Stimulated activated CD8-positive, alpha-beta memory T cell treated with anti-CD3 and anti-CD28 coated beads, Interleukin-7, amount 100 ng/mL, for 1 hour (primary cell): Measurements from ENCODE around the gene JARID2.

Experiments
- DNase-seq, 2 donors: peaks; one replicate each; pipeline ENCODE4 v3.0.0-alpha.2; 2020; ENCODE audit warnings: low read depth in 2 of 2

JARID2 gene

GRCh38 chr6:15490242-15491100, 244.6 kb downstream of the JARID2 start:
- DNase-seq = no peak

GRCh38 chr6:15491255-15491985, 245.6 kb downstream of the JARID2 start:
- DNase-seq = peak; percentile 32 to 39

GRCh38 chr6:15491986-15492269, 246.1 kb downstream of the JARID2 start:
- no peak for DNase-seq

- no peak for DNase-seq
Observed at GRCh38 chr6:15493437-15494168, 247.7 kb downstream of the JARID2 start.

- DNase-seq = no peak
Observed at GRCh38 chr6:15495375-15495901, 249.6 kb downstream of the JARID2 start.

- DNase-seq = no peak
Observed at GRCh38 chr6:15496345-15497131, 250.7 kb downstream of the JARID2 start.

- no peak for DNase-seq
Observed at GRCh38 chr6:15498640-15499039, 252.8 kb downstream of the JARID2 start.

GRCh38 chr6:15499125-15499524, 253.3 kb downstream of the JARID2 start:
- DNase-seq = no peak

- DNase-seq = no peak
Observed at GRCh38 chr6:15499591-15499990, 253.7 kb downstream of the JARID2 start.

GRCh38 chr6:15500078-15500740, 254.3 kb downstream of the JARID2 start:
- no peak for DNase-seq

- DNase-seq = no peak
Observed at GRCh38 chr6:15500901-15501825, 255.3 kb downstream of the JARID2 start.

GRCh38 chr6:15501826-15502445, 256.1 kb downstream of the JARID2 start:
- no peak for DNase-seq

- no peak for DNase-seq
Observed at GRCh38 chr6:15502446-15503345, 256.8 kb downstream of the JARID2 start.

GRCh38 chr6:15503346-15503680, 257.4 kb downstream of the JARID2 start:
- DNase-seq = no peak

GRCh38 chr6:15504040-15504495, 258.2 kb downstream of the JARID2 start:
- DNase-seq = no peak

- no peak for DNase-seq
Observed at GRCh38 chr6:15504581-15505350, 258.9 kb downstream of the JARID2 start.

- DNase-seq = no peak
Observed at GRCh38 chr6:15505463-15505918, 259.6 kb downstream of the JARID2 start.
